ENCODE results near the gene EMILIN2. TPM values are rescaled to one million over a fixed set of nuclear protein-coding genes. Genes with fewer than 3 reads are reported as not detected.

EMILIN2 gene
- polyA plus RNA-seq, 4 donors: 10.8 to 19.0 (median 14.8) TPM

DNA sequence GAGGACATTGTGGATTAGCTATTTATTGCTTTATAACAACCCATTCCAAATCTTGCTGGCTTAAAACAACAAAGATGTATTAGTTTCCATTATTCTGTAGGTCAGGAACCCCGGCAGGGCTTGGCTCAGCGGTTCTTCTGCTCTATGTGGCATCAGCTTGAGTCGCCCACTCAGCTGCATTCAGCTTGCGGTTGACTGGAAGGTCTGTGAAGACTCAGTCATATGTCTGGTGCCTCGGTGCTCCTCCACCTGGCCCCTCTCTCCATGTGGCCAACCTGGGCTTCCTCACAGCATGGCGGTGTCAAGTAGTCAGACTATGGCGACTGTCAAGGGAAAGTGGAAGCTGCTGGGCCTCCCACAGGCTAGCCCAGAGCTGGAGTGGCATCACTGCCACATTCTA lies 48.6 kb downstream of the EMILIN2 start:
- DNase-seq (ENCODE audit: low read depth in 4 of 4, low spot score in 2 of 4): no peak

DNA sequence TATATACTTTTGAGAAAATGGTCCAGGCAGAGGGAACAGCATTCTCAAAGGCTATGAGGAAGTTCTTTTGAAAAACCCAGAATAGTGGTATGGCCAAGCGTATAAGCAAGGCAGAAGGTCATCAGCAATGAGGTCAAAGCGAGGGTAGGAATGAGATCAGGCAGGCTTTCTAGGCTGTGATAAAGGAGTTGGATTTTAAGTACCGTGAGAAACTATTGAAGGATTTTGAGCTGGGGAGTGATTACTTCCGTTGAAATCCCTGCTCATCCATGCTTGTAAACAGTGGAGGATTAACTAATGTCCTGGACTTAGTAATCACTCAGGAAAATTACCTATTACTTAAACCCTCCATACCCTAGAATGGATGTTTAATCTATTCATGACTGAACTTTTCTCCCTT lies 50.2 kb downstream of the EMILIN2 start:
- no peak for DNase-seq (ENCODE audit: low read depth in 4 of 4, low spot score in 2 of 4)

DNA sequence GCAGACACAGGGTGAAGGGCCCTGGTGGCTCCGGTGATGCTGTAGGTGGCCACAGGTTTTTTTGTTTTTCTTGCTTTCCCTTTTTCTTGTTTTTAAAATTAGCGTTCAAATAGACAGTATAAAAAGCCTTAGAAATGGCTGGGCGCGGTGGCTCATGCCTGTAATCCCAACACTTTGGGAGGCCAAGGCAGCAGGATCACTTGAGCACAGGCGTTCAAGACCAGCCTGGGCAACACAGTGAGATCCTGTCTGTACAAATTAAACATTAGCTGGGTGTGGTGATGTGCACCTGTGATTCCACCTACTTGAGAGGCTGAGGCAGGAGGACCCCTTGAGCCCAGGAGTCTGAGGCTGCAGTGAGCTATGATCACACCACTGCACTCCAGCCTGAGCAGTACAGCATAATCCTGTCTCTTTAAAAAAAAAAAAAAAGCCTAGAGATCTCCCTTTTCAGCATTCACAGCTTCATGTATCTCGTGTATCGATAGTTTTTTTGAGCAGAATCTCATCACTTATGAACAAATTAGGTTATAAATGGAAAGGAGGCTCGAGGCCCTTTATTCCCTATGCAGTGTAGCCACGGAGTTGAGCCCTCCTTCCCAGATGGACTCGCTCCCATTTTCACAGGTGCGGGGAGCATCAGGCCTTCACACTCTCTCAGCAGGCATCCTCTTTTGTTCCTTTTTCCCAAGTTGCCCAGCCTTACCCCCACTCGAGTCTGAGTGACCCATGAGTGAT lies 50.8 kb downstream of the EMILIN2 start:
- DNase-seq (ENCODE audit: low read depth in 4 of 4, low spot score in 2 of 4): no peak

DNA sequence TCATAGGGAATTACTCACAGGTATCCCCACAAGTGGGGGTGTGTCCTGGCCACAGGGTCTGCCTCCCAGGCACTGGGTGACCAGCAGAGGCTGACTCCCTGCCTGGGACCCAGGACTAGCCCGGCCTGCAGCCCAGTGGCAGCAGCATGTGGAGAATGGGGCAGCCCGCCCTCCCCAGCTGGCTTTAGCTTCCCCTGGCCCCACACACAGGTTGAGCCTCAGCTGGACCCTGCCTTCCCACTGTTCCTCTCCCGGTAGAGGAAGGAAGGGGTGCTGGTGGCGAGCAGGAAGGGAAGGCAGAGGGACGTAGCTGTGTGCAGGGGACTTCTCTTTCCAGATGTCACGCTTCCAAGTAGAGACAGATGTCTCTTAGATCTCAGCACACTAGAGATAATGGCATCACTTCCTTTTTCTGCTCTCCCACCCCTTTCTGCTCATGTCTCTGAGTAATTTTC lies 51.4 kb downstream of the EMILIN2 start:
- no peak for DNase-seq (ENCODE audit: low read depth in 4 of 4, low spot score in 2 of 4)

DNA sequence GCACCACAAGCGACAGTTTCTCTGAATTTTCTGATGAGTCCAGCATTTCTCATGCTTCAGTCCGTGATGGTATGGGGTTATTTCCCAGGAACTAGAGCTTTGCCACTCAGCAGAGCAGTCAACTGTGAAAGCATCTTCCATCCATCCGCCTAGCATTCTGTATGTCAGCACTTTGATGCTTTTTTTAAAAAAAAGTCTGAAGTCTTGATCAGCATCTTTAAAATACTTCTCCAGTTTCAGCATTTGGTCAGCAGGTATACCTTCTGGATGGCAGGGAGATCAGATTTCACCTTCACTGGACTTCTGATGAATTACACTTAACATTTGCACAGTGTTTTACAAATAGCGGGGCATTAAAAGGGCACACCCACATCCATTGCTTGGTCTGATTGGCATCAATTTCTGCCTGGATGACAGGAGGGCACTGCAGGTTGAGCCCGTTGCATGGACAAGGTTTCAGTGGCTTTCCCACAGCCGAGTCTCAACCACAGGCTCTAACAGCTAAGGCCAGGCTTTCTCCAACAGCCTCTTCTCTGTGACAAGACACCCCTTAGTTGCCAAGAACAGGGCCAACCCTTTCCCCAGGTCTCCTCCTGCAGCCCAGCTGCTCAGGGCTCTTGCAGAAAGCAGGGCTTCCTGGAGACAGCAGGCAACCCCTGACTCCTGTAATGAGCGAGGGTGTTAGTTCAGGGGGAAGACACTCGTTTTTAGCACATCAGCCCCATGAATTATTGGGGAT lies 54.0 kb downstream of the EMILIN2 start:
- DNase-seq (ENCODE audit: low read depth in 4 of 4, low spot score in 2 of 4): no peak

DNA sequence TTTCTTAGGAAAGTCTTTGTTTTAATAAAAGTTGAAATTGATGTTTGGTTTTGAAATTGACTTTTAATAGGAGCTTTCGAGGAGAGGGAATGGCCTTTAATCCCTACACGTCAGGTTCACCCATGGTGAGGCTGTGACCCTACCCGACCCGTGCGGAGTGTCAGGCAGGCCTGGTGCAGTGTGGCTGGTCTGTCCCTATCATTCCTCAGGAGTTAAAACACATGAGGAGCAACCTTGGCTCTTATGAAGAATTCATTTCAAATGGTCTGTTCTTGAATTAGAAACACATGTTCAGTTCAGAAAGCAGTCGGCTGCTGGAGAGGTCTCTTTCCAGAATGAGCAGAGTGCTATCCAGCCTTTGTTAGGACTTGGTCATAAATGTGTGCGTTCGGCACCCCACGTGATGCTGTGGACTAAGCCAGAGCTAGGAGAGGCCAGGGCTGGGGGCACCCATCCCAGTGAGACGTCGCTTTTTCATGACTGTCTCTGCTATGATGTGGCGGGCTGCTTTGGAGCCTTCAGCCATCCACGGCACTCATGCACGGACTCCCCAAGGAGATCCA lies 54.7 kb downstream of the EMILIN2 start:
- DNase-seq (ENCODE audit: low read depth in 4 of 4, low spot score in 2 of 4): no peak

DNA sequence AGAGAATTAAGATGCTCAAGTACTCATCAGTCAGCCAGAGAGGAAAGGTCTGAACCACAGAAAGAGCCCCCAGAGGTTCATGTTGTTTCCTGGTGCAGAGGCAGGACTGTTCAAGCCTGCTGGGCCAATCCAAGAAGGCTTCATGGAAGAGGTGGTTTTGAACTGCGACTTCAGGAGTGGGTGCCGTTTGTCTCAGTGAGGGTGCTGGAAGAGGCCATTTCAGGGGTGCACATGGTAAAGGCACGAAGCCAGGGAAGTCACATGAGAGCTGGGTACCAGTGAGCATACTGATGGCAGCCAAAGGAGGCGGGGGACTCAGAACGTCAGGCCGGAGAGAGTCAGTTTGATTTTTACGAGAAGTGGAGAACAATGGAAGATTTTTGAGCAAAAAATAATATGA lies 55.5 kb downstream of the EMILIN2 start:
- DNase-seq (ENCODE audit: low read depth in 4 of 4, low spot score in 2 of 4): no peak

DNA sequence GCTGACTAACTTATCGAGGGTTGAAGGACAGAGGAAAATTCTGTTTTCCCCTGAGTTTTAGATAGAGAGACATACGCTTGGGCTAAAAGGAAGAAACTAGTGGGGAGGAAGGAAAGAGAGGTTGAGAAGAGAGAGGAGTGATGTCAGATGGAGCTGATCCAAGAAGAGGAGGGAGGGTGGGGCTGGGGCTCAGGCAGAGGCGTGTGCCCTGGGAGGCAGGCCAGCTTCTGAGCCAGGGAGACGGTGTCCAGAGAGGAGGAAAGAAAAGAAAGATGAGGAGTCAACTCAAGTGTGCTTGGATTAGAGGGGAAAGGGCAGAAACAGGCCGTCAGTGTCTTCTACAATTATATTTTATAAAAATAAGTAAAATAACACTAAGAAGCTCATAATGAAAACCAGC lies 56.2 kb downstream of the EMILIN2 start:
- no peak for DNase-seq (ENCODE audit: low read depth in 4 of 4, low spot score in 2 of 4)

DNA sequence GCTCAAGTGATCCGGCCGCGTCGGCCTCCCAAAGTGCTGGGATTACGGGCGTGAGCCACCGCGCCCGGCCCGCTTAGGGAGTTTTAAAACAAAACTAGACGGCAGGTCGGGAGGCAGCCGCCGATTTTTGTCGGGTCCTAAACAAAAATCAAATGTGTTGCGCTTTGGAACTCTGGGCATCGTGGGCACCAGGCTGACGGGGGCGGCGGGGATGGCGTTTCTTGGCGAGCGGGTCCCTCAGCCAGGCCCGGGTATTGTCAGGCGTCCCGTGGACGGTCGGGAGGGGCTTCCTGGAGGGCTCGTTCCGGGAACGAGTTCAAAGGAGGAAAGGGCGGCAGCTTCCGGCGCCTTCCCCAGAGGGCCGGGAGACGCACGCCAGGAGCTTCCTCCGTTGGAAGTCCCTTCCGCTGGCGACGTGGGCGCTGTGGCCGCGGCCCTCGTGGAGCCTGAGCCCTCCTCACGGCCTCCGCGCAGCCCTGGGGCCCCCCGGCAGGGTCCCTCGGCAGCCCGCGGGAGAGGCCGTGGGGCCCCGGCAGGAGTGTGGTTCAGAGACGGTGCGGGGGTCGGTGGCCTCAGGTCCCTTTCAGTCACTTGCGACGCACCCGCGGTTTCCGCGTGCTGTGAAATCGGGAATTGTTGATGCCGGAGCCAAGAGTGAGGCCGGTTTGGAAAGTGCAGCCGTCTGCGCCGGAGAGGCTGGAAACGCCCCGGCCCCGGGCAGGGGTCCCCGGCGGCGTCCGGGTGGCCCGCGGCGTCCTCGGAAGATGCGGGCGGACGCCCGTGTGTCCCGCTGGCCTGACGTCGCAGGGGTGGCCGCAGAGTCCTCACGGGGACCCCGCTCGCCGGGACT lies 59.3 kb downstream of the EMILIN2 start:
- DNase-seq (ENCODE audit: low read depth in 4 of 4, low spot score in 2 of 4): no peak

DNA sequence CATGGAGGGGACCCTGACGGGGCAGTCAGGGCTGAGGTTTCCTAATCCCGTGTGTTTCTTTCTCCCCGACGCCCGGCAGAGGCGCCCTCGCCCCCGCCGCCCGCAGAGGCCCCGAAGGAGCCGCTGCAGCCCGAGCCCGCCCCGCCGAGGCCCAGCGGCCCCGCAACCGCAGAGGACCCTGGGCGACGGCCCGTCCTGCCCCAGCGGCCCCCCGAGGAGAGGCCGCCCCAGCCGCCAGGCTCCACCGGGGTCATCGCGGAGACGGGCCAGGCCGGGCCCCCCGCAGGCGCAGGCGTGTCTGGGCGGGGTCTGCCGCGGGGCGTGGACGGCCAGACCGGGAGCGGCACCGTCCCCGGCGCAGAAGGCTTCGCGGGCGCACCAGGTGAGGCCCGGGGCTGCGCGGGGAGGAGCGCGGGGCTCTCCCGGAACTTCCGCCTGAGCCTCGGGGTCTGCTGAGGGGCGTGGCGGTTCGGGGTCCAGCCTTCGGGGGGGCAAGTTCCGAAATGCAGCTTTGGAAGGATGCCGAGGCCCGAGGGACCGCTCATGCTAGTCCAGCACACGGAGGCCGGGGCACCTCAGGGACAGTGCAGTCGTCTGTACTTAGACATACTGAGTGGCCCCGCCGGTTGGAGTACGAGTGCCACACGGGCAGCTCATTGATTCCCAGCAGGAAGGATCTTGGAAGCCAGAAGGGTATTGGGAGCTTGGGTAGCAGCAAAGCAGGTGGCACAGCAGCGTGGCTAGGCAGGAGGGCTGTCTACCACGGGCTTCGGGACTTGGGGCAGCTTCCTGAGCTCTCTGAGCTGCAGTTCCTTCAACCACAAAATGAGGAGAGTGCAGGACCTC lies 60.1 kb downstream of the EMILIN2 start:
- no peak for DNase-seq (ENCODE audit: low read depth in 4 of 4, low spot score in 2 of 4)

DNA sequence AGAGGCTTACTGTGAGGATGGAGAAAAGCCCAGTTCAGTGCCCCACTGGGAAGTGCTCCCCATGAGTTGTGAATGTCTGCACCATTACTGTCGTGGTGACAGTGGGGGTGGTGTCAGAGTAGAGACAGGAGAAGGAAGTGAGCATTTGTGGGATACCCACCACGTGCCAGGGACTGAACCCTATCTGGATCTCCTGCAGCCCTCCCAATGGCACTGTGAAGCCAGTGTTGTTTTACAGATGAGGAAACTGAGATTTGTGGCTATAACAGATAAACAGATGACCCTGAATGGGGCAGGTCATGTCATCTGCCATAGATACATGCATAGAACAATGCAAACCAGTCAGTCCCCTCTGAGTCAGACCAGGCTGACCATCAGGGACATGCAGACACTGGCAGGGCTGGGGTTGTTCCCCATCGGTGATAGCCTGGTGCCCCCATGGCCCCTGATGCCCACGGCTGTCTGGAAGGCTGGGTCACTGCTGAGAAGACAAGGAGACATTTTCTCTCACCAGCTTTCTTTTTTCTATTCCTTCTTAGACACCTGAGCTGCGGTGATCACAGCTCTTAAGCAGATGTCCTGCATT lies 60.8 kb downstream of the EMILIN2 start:
- DNase-seq (ENCODE audit: low read depth in 4 of 4, low spot score in 2 of 4): no peak

DNA sequence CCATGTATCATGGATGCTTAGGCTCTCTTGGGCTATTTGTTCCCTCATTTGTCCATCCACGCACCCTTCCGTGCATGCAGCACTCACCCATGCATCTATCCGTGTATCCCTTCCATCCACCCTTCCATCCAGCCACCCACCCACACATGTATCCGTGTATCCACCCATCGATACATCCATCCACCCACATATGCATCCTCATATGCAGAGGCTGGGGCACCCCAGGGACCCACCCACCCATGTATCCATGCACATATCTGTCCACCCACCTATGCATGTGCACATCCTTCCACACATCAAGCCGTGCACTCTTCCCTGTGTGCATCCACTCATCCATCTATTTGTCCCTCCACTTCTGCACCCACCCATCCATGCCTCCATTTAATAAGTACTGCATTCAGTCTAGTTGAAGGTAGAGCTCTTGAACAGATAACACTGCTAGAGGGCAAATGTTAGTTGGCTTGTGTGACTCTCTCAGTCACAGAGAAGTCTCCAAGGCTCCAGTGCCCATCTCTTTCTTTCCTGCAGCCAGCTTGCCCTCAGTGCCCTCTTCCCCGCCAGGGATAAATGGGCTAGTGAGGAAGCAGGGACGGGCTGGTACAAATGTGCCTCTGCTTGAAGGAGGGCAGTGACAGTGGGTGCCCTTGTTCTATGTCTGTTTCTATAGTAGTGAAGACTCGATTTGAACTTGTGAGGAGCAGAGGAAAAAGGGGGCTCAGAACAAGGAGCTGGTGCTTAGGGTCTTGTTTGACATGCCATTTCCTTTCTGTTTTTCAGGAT lies 61.5 kb downstream of the EMILIN2 start:
- DNase-seq (ENCODE audit: low read depth in 4 of 4, low spot score in 2 of 4): no peak

DNA sequence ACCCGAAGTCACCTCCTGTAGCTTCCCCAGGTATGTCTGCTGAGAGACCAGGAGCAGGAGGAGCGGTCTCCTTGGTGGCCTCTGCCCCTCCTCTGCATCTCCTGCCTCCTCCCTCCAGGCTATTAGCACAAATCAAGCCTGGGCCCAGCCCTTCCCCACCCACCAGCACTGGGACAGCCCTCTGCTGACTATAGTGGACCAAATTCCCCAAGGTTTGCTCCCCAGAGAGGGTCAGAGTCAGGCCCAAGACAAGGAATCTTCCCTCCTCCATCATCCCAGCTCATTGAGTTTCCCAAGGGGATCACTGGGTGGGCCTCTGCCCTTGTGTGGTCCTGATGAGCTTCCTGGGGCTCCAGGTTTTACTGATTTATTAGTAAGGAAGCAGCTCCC lies 62.1 kb downstream of the EMILIN2 start:
- DNase-seq (ENCODE audit: low read depth in 4 of 4, low spot score in 2 of 4): no peak

DNA sequence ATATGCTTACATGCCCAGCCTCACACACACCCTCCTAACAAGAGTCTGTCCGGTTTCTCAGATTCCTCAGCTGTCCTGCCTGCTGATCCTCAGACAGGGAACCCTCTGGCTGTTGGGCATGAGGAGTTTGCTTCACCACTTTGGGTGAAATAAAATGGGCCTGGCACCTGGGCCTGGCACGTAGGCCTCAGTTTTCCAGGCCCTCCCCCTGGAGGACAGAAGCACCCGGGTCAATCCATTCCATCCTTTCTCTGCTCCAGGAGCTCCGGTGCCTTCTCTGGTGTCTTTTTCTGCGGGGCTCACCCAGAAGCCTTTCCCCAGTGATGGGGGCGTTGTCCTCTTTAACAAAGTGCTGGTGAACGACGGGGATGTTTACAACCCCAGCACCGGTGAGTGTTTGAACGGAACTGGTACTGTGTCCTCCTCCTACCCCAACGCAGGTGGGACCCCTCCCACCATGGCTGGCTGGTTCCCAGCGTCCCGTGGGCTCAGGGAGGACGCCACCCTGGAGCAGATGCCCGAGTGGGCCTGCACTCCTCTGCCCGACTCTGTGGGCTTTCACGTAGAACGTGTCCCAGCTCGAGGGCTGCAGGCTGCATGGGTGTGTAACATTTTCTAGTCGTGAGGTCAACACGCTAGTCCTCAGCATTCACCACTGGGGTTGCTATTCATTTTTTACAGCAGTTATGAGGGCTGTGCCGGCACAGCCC lies 62.8 kb downstream of the EMILIN2 start:
- DNase-seq (ENCODE audit: low read depth in 4 of 4, low spot score in 2 of 4): no peak

DNA sequence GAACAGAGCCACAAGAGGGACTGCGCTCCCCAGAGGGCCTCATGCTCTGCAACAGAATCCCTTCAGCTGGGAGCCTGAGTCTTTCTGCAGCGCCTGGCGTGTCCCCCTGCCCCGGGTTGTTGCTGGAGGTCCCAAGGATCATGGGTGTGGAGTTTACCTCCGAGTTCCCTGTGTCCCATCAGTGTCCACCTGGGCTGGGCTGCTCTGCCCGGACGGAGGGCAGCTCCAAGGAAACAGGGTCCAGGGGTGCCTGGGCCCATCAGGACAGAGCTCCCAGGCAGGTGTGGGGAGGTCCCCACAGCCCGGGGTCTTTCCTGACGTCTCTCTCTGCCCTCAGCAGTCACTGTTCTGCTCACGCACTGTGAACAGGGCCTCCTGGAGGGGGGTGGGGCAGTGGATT lies 63.5 kb downstream of the EMILIN2 start:
- DNase-seq (ENCODE audit: low read depth in 4 of 4, low spot score in 2 of 4): no peak

DNA sequence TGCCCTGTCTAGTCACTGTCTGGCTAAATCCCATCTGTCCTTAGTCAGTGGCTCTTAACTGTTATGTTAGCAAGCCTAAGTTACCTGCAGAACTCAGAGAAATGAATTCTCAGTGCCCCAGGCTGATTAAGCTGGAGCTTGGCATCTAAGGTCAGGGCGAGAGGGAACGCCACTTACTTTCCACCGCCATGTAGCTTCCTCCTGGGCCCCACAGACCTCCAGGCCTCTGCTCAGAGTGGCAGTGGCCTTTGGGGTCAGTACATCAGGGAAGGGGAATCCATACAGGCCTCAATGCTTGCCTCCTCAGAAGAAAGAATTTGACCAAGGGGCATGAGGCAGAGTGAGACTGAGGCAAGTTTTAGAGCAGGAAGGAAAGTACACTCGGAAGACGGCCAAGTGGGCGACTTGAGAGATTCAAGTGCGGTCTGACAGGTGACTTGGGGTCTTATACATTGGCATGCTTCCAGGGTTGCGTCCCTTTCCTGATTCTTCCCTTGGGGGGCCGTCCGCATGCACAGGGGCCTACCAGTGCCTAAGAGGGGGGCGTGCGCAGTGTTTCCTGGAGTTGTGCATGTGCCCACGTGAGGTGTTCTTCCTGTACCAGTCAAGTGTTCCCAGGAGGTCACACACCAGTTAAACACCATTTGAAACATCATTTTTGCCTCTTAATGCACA lies 64.1 kb downstream of the EMILIN2 start:
- no peak for DNase-seq (ENCODE audit: low read depth in 4 of 4, low spot score in 2 of 4)

DNA sequence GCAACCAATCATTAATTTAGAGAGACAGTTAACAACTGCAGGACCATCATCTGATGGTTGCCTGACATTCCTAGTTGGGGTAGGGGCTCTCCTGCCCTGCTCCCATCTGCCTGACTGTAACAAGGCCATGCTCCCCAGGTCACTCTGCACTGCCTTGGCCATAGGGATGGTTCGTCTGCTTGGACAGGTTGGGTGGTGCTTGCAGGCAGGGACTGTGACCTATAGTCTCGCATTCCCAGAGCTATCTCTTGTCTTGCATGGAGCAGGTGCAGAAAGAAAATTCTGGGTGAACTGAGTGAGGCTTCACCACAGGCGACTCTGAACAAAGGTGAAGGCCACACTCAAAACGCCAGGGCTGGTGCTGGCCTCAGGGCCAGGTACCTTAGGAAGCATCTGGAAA lies 64.7 kb downstream of the EMILIN2 start:
- DNase-seq (ENCODE audit: low read depth in 4 of 4, low spot score in 2 of 4): no peak

Data from left renal cortex interstitium (tissue), 4 donors.